ENCODE results near the gene LRCH3.

The LRCH3 gene

DNA sequence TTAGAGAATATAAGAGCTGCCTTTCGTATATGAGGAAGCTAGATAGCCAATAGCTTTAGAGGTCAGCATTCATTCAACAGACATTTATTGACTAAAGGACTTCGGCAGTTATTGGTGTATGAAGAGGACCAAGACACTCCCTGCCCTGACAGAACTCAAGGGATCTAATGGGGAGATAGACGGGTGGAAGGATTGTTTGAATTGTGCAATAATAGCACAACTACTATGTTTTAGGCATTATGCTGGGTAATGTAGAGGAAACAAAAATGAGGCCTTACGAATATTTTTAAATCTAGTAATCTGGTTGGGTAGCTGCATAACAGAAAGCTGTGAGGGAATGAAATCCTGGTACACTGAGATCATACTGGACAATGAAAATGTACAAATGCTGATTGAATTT, 5.0 kb downstream of the LRCH3 start:
- no peak overlapping the region for H2AK5ac ChIP-seq (ENCODE audit: low read length, severe bottlenecking)
- no peak overlapping the region for H3K4me3 ChIP-seq (ENCODE audit: insufficient read depth in 1 of 2, low read depth in 1 of 2, low read length in 2 of 2)
- no peak overlapping the region for H2BK15ac ChIP-seq (ENCODE audit: low read depth, poor library complexity, severe bottlenecking)
- no peak overlapping the region for H4K91ac ChIP-seq (ENCODE audit: low read length)
- no peak overlapping the region for H3K4me2 ChIP-seq (ENCODE audit: low read length, poor library complexity, severe bottlenecking)
- peaks cover 4% of the 10 kb centered on the region for H3K4me1 ChIP-seq (ENCODE audit: control insufficient read depth, insufficient read depth, low read depth, low read length)
- peak overlapping the region; percentile 27 for H3K9ac ChIP-seq (ENCODE audit: low read length)
- no peak overlapping the region for H3K14ac ChIP-seq (ENCODE audit: low read length in 2 of 2)
- no peaks in the 10 kb centered on the region for H3K79me1 ChIP-seq (replicated peaks; ENCODE audit: low read length, poor library complexity, severe bottlenecking)
- H3K9me3 ChIP-seq (ENCODE audit: control insufficient read depth, low read length): no peaks in the 10 kb centered on the region
- no peak overlapping the region for H3K18ac ChIP-seq (ENCODE audit: low read depth in 1 of 2, low read length in 2 of 2)
- over 99% methylated on average over 3 of the region's 4 CpGs for WGBS
- DNase-seq: no peak
- H2BK5ac ChIP-seq (ENCODE audit: low read depth, low read length, poor library complexity, severe bottlenecking): no peak overlapping the region
- no peak overlapping the region for H3K23ac ChIP-seq (ENCODE audit: low read length in 2 of 2)
- H3K27me3 ChIP-seq (ENCODE audit: control insufficient read depth in 1 of 2, insufficient read depth in 1 of 2, low read length in 2 of 2): no peaks in the 10 kb centered on the region
- H4K8ac ChIP-seq (ENCODE audit: low read length): no peak overlapping the region
- H3K27ac ChIP-seq (ENCODE audit: low read length, poor library complexity, severe bottlenecking): no peak overlapping the region
- no peaks in the 10 kb centered on the region for H3K36me3 ChIP-seq (ENCODE audit: control insufficient read depth in 1 of 2, insufficient read depth in 2 of 2, low read depth in 1 of 2, low read length in 2 of 2)
- H3K4ac ChIP-seq (ENCODE audit: low read depth in 1 of 2, low read length in 2 of 2): no peak overlapping the region
- no peak overlapping the region for H2BK120ac ChIP-seq (ENCODE audit: low read depth, low read length)
- H2BK12ac ChIP-seq (ENCODE audit: low read length in 2 of 2): no peak overlapping the region
- H2AFZ ChIP-seq (ENCODE audit: low read depth, low read length): no peak overlapping the region

DNA sequence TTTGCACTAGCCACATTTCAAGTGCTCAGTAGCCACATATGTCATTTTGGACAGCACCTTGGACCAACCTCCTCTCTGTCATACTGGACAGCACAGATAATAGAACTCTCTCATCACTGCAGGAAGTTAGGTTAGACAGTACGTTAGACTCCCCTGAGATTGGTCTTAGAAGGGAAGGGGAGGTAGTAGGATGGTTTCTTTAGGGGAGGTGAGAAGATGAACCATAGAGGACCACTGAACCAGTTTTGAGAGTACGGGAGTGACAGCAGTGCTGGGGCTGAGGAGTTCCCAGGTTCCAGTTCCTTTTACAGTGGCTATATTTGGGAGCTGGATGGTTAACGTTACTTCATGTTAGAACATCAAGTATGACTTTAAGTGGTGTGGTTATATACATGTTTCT, 7.8 kb downstream of the LRCH3 start:
- Histone ChIP-seq H4K91ac (ENCODE audit: low read length) (no peak overlapping the region), H3K14ac (ENCODE audit: low read length in 2 of 2) (no peak overlapping the region)

DNA sequence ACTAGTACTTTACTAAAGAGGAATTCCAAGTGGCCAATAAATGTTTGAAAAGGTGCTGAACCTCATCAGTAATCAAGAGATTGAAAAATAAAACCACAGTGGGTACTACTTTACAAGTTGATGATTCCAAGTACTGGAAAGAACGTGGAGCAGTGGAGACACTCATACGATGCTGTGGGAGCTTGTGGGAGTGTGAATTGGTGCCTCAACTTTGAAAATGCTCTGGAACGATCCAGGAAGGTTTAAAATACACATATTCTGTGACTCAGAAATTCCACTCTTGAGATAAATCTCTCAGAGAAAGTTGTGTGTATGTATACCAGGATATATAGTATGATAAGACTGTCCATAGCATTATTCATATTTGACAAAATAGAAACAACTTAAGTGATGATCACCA, 9.3 kb downstream of the LRCH3 start:
- H2BK5ac ChIP-seq (ENCODE audit: low read depth, low read length, poor library complexity, severe bottlenecking): no peak overlapping the region
- peak; percentile 53 for DNase-seq
- no peaks in the 10 kb centered on the region for H3K4me1 ChIP-seq (ENCODE audit: control insufficient read depth, insufficient read depth, low read depth, low read length)
- H3K9me3 ChIP-seq (ENCODE audit: control insufficient read depth, low read length): no peaks in the 10 kb centered on the region
- H3K4me3 ChIP-seq (ENCODE audit: insufficient read depth in 1 of 2, low read depth in 1 of 2, low read length in 2 of 2): no peak overlapping the region
- no peak overlapping the region for H3K18ac ChIP-seq (ENCODE audit: low read depth in 1 of 2, low read length in 2 of 2)
- no peak overlapping the region for H3K9ac ChIP-seq (ENCODE audit: low read length)
- H2BK120ac ChIP-seq (ENCODE audit: low read depth, low read length): no peak overlapping the region
- no peak overlapping the region for H3K4me2 ChIP-seq (ENCODE audit: low read length, poor library complexity, severe bottlenecking)
- H3K27me3 ChIP-seq (ENCODE audit: control insufficient read depth in 1 of 2, insufficient read depth in 1 of 2, low read length in 2 of 2): no peaks in the 10 kb centered on the region
- no peak overlapping the region for H2AK5ac ChIP-seq (ENCODE audit: low read length, severe bottlenecking)
- no peaks in the 10 kb centered on the region for H3K36me3 ChIP-seq (ENCODE audit: control insufficient read depth in 1 of 2, insufficient read depth in 2 of 2, low read depth in 1 of 2, low read length in 2 of 2)
- WGBS: 74% methylated on average over 2 of the region's 3 CpGs
- H2AFZ ChIP-seq (ENCODE audit: low read depth, low read length): no peak overlapping the region
- H4K91ac ChIP-seq (ENCODE audit: low read length): no peak overlapping the region
- no peak overlapping the region for H4K8ac ChIP-seq (ENCODE audit: low read length)
- H2BK15ac ChIP-seq (ENCODE audit: low read depth, poor library complexity, severe bottlenecking): no peak overlapping the region
- no peak overlapping the region for H3K14ac ChIP-seq (ENCODE audit: low read length in 2 of 2)
- no peak overlapping the region for H3K23ac ChIP-seq (ENCODE audit: low read length in 2 of 2)
- no peak overlapping the region for H2BK12ac ChIP-seq (ENCODE audit: low read length in 2 of 2)
- H3K27ac ChIP-seq (ENCODE audit: low read length, poor library complexity, severe bottlenecking): no peak overlapping the region
- H3K4ac ChIP-seq (ENCODE audit: low read depth in 1 of 2, low read length in 2 of 2): no peak overlapping the region
- H3K79me1 ChIP-seq (replicated peaks; ENCODE audit: low read length, poor library complexity, severe bottlenecking): peaks cover 3% of the 10 kb centered on the region

More for the DNA sequence above, 7.8 kb downstream of the LRCH3 start:
- H3K36me3 ChIP-seq (ENCODE audit: control insufficient read depth in 1 of 2, insufficient read depth in 2 of 2, low read depth in 1 of 2, low read length in 2 of 2): no peaks in the 10 kb centered on the region
- H3K27ac ChIP-seq (ENCODE audit: low read length, poor library complexity, severe bottlenecking): no peak overlapping the region
- no peak overlapping the region for H3K23ac ChIP-seq (ENCODE audit: low read length in 2 of 2)
- no peaks in the 10 kb centered on the region for H3K4me1 ChIP-seq (ENCODE audit: control insufficient read depth, insufficient read depth, low read depth, low read length)
- no peak overlapping the region for H2AFZ ChIP-seq (ENCODE audit: low read depth, low read length)
- no peak overlapping the region for H2AK5ac ChIP-seq (ENCODE audit: low read length, severe bottlenecking)
- DNase-seq: no peak
- H2BK15ac ChIP-seq (ENCODE audit: low read depth, poor library complexity, severe bottlenecking): no peak overlapping the region
- H3K4me2 ChIP-seq (ENCODE audit: low read length, poor library complexity, severe bottlenecking): no peak overlapping the region
- peak overlapping the region in 1 of 2 experiments; percentile 26 for H3K4ac ChIP-seq (ENCODE audit: low read depth in 1 of 2, low read length in 2 of 2)
- no peak overlapping the region for H3K18ac ChIP-seq (ENCODE audit: low read depth in 1 of 2, low read length in 2 of 2)
- no peak overlapping the region for H3K9ac ChIP-seq (ENCODE audit: low read length)
- H2BK12ac ChIP-seq (ENCODE audit: low read length in 2 of 2): no peak overlapping the region
- no peak overlapping the region for H3K4me3 ChIP-seq (ENCODE audit: insufficient read depth in 1 of 2, low read depth in 1 of 2, low read length in 2 of 2)
- H3K27me3 ChIP-seq (ENCODE audit: control insufficient read depth in 1 of 2, insufficient read depth in 1 of 2, low read length in 2 of 2): no peaks in the 10 kb centered on the region
- WGBS: 82% methylated on average over 3 of the region's 3 CpGs
- H3K9me3 ChIP-seq (ENCODE audit: control insufficient read depth, low read length): no peaks in the 10 kb centered on the region
- no peak overlapping the region for H2BK5ac ChIP-seq (ENCODE audit: low read depth, low read length, poor library complexity, severe bottlenecking)
- no peaks in the 10 kb centered on the region for H3K79me1 ChIP-seq (replicated peaks; ENCODE audit: low read length, poor library complexity, severe bottlenecking)
- no peak overlapping the region for H4K8ac ChIP-seq (ENCODE audit: low read length)
- no peak overlapping the region for H2BK120ac ChIP-seq (ENCODE audit: low read depth, low read length)

DNA sequence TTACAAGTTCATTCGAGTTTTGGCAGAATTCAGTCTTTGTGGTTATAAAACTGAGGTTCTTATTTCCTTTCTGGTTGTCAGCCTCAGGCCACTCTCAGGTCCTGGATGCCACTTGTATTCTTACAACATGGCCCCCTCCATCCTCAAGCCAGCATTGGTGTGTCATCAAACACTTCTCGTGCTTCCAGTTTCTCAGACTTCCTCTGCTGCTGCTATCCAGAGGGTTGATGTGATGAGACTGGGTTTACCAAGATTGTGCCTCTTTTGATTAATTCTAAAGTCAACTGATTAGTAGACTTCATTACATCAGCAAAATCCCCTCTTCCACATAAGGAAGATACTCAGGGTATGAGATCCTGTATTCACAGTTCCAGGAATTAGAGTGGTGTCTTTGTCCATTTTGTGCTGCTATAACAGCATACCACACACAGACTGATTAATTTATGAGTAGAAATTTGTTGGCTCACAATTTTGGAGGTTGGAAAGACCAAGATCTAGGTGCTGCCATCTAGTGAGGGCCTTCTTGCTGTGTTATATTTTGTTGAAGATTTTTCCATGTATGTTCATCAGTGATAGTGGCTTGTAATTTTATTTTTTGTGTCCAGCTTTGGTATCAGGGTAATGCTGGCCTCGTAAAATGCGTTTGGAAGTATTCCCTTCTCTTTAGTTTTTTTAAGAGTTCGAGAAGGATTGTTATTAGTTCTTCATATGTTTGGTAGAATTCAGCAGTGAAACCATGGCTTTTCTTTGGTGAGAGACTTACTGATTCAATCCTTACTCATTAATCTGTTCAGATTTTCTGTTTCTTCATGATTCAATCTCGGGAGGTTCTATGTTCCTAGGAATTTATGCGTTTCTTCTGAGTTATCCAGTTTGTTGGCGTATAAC, 11.1 kb downstream of the LRCH3 start:
- Histone ChIP-seq H3K4me3 (ENCODE audit: insufficient read depth in 1 of 2, low read depth in 1 of 2, low read length in 2 of 2) (no peak overlapping the region), H3K36me3 (ENCODE audit: control insufficient read depth in 1 of 2, insufficient read depth in 2 of 2, low read depth in 1 of 2, low read length in 2 of 2) (no peaks in the 10 kb centered on the region), H3K79me1 (replicated peaks; ENCODE audit: low read length, poor library complexity, severe bottlenecking) (peaks cover 5% of the 10 kb centered on the region), H3K4me2 (ENCODE audit: low read length, poor library complexity, severe bottlenecking) (no peak overlapping the region), H3K9me3 (ENCODE audit: control insufficient read depth, low read length) (no peaks in the 10 kb centered on the region), H2AFZ (ENCODE audit: low read depth, low read length) (no peak overlapping the region), H3K23ac (ENCODE audit: low read length in 2 of 2) (no peak overlapping the region), H3K4me1 (ENCODE audit: control insufficient read depth, insufficient read depth, low read depth, low read length) (peaks cover 3% of the 10 kb centered on the region), H2BK12ac (ENCODE audit: low read length in 2 of 2) (no peak overlapping the region), H3K18ac (ENCODE audit: low read depth in 1 of 2, low read length in 2 of 2) (no peak overlapping the region), H3K27ac (ENCODE audit: low read length, poor library complexity, severe bottlenecking) (no peak overlapping the region), H2BK5ac (ENCODE audit: low read depth, low read length, poor library complexity, severe bottlenecking) (no peak overlapping the region), H3K4ac (ENCODE audit: low read depth in 1 of 2, low read length in 2 of 2) (no peak overlapping the region), H3K9ac (ENCODE audit: low read length) (peak overlapping the region; percentile 55), H3K27me3 (ENCODE audit: control insufficient read depth in 1 of 2, insufficient read depth in 1 of 2, low read length in 2 of 2) (no peaks in the 10 kb centered on the region), H2AK5ac (ENCODE audit: low read length, severe bottlenecking) (no peak overlapping the region), H2BK15ac (ENCODE audit: low read depth, poor library complexity, severe bottlenecking) (no peak overlapping the region), H2BK120ac (ENCODE audit: low read depth, low read length) (no peak overlapping the region), H4K8ac (ENCODE audit: low read length) (no peak overlapping the region), H4K91ac (ENCODE audit: low read length) (no peak overlapping the region), H3K14ac (ENCODE audit: low read length in 2 of 2) (no peak overlapping the region)
- peak; percentile 49 for DNase-seq
- WGBS: 84% methylated on average over 7 of the region's 8 CpGs
